Measurements from ENCODE around the gene SWI5.
"Not testable (repeated sequence)": the region's sequence is repeated elsewhere in the genome, so short reads cannot be mapped to it uniquely, and the experiment has no call there.

The SWI5 gene

DNA sequence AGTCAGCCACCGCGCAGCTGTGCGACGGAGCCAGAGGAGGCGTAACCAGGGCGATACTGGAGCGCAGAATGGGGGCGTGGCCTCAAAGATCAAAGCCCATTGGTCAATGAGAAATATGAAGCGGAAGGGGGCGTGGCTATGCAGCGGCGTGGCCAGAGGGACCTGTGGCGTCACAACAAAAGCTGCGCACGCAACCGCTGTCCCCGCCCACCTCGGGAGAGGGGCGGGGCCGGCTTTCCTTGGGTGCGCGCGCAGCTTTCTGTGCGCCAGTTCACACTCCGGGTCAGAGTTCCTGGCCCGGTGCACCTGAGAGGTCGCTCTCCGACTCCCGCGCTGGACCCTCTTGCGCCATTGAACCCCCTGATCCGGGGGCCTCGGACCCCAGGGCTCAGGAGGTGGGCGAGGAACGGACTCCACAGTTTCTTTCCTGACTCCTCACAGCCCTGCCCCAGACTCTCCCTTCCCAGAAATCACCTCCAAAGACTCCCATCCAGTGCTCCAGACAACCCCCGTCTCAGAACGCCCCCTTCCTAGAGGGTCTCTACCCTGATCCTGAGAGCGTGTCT, at the start of gene SWI5:
Gene SWI5, plus strand, starts transcription at position 269 of the 566 bp plus-strand sequence.
- peak; percentile 100 for DNase-seq

DNA sequence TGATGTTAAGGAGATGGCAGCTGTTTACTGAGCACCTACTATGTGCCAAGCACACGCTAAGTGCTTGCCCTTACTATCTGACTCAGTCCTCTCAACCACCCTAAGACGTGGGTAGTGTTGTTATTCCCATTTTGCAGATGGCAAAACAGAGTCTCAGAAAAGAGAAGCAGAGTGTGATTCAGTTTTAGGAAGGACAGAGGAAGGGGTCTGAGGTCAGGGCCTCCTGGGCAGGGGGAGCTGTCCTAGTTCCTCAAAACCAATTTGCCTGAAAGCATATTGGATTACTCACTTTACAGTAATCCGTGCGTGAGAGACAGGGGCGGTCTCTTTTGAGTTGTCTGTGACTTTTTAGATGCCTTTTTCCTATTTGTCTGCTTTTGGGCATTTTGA, 49.7 kb upstream of the SWI5 start:
- DNase-seq, result peak; percentile 39

DNA sequence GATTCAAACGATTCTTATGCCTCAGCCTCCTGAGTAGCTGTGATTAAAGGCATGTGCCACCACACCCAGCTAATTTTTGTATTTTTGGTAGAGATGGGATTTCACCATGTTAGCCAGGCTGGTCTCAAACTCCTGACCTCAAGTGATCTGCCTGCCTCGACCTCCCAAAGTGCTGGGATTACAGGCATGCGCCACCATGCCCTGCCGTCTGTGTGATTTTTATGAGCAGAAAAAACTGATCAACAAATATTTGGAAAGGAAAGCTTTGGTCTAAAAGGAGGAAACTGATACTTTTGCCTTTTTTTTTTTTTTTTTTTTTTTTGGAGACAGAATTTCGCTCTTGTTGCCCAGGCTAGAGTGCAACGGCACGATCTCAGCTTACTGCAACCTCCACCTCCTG, 45.2 kb upstream of the SWI5 start:
- not testable (repeated sequence) for DNase-seq

DNA sequence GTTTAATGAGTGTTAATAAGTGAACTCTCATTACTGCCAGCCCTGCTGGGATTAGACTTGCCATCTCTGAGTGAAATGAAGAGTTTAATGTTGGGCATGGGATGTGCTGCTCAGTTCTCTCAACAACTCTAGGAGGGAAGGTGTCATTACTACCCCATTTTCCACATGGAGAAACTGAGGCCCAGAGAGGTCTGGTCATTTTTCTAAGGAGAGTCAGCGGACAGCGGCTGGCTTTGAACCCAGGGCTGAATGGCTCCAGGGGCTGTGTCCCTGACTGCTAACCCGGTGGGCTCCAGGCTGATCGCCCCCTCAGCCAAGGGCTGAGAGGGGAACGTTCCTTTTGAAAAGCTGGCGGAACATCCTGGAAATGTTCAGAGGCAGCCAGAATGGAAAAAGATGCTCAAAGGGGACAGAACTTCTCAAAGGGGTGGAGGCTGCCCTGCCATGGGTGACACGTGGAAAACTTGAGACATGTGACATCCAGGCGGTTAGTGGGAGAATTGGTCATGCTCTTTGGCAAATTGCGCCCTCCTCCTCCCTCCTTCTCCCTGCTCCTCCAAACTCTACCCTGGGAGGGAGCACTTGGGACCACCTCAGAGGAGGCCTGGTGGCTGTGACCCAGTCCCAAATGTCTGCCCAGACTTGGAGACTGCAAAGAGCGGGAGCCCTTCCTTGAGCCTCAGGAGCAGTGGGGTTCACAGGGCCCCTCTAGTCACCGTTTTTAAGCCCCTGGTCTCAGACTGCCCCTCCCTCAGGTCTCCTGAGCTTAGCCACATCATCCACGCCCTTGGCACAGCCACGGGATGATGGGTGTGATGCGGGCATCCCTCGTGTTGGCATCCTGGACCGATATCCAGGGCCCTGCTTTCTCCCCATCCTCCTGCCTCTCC, 44.2 kb upstream of the SWI5 start:
- no peak for DNase-seq

DNA sequence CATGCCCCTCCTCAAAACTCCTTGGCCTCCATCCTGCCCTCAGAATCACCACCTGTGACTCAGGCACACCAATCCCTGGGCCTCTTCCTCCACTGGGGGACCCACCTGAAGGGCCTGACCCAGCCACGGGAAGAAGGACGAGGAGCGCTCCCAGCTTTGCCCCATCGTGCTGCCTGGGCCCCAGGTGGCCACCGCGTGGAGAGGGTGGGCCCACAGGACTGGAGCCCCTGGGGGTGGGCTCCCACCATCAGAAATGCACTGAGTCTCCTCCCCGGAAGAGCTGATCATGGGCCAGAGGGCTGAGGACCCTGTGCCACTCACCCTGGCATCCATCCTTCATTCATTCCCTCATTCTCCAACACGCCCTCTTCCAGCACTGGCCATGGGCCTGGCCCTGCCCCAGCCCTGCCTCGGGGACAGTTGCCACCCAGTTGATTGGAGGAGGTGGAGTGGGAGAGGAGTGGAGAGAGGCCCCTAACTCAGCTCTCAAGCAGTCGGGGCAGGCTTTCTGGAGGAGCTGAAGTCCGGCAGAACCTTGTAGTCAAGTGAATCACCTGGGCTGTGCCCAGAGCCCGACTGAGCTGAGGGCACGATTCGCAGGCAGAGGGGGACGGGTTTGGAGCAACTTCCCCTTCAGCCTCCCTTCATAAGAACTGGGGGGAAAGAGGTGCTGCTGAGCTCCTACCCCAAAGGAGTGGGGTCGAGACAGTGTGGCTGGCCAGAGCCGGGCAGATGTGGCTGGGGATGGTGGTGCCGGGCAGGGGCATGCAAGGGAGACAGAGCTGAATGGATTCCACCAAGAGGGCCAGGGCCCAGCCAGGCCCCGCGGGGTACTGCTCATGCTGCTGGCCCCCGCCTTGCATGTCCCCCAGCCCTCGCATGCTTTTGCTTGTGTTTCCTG, 43.3 kb upstream of the SWI5 start:
- DNase-seq, result no peak

DNA sequence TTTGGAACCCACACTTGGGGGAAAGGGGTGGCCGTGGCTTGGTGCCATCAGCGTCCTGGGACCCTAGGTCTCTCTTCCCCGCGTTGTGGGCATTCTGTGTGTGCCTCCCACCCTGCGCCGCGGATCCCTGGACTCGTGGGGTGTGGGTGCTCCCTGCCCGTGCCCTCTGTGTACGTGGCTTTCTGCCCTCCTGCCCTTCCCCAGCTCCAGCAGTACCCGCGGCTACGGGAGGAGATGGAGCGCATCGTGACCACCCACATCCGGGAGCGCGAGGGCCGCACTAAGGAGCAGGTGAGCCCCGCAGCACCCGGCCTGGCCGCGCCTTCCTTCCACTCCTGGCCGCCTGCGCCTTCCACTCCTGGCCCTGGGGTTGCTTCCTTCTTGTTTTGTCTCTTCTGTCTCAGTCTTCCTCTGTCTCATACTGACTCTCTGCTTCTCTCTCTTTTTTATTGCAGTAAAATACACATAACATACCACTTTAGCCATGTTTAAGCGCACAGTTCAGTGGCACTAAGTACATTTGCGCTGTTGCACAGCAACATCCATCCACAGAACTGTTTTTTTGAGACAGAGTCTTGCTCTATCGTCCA, 42.2 kb upstream of the SWI5 start:
- DNase-seq, result no peak

DNA sequence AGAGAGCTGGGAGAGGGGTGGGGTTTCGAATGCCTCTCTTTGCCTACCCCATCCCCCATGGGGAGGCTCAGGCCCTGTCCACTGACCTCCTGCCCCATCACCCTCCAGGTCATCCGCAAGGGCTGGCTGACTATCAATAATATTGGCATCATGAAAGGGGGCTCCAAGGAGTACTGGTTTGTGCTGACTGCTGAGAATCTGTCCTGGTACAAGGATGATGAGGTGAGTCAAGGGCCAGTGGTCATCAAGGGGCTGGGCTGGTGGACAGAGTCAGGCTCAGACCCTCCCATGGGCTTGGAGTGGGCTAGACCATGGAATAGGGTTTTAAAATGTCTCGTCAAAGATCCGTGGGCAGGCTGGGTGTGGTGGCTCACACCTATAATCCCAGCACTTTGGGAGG, 34.0 kb upstream of the SWI5 start:
- no peak for DNase-seq

DNA sequence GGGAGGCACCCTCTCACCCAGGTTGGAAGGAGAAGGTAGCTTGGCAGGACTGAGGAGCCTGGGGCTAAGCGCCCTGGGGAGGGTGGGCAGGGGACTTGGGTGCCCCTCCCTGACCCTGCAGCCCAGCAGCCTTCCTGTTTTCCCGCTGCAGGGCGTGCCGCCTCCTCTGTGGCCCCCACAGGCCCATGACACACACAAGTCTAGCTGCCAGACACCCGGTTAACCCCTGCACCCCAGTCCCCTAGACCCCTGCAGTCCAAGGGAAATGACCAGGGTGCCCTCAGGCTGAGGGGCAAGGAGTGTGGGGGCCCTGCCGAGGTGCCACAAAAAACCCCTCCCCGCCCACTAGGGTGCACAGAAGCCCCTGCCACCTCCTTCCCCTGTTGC, 33.3 kb upstream of the SWI5 start:
- DNase-seq, result no peak

DNA sequence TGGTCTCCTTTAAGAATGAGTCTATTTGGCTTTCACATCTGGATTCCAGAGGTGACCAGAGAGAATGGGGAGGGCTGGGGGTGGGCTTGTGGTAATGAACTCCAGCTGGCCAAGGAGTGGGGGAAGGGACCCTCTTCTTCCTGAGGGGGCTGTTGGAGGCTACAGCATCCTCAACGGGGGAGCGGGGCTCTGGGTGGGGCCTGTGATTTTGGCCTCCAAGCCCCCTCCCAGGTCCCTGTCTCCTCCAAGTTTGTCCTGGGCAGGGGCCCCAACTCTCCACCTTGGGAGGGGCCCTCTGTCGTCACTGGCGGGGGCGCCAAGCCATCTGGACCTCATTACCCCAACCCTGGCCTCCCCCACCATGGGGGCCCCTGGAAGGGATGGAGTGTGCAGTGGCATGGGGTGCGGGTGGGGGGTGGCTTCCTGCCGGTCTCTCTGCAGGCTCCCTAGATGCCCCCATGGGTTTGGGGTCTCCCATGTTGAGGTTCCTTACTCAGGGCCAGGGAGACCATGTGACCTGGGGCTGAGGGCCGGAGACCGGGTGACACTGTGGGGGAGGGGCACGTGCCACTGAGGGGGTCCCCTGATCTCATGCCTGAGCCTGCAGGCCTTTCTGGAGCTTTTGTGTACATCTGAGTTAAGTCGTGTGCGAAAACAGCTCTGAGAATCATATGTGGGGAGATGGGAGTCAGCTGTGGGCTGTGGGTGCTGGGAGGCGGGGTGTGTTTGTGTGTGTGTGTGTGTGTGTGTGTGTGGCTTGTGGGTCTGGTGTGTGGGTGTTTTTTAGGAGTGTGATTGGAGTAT, 32.7 kb upstream of the SWI5 start:
- DNase-seq, result peak; percentile 37

DNA sequence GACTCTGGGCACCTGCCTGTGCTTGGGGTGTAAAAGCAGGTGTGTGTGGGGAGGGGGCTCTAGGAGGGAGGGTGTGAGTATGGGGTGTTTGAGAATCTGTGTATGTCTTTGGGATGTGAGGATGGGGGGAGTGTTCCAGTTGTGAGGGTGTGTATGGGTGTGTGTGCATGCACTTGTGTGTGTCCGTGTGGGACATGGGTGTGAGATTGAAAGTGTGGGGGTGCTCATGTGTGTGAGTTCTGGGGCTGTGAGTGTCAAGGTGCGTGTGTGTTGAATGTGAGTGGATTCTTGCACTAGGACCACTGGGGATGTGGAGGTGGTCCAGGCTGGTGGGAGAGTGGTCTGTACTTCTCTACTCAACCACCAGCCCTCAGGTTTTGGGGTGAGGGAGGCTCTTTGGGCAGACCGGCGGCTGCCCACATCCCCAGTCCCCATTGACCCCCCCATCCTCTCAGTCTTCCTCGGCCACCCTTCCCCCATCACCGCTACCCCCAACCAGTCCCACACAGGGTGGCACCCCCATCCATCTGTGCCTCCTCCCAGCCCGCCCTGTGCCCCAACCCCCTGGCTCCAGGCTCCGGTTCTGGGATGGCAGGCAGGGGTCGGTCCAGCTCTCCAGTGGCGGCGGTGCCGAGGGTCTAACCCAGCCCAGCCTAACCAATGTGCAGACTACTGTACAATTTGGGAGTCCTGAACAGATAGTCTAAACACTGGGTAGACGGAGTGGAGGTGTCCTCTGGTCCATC, 31.8 kb upstream of the SWI5 start:
- DNase-seq, result peak; percentile 22

DNA sequence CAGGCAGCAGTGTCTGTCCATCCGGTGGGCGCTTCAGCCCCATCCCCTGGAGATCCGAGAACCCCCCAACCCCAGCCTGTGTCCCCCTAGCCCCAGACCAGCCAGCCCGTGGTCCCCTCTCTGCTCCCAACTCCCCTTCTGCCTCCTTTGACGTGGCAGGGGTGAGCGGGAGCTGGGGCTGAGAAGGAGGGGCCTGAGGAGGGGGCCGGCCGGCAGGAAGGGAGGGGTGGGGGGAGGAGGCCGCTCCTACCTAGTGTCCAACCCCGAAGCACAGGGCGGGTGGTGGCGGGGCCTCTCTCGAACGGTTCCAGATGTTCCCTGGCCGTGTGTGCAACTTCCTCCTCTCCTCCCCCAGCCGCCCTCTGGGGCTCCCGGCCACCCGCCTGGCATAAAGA, 31.2 kb upstream of the SWI5 start:
- DNase-seq, result peak; percentile 95

DNA sequence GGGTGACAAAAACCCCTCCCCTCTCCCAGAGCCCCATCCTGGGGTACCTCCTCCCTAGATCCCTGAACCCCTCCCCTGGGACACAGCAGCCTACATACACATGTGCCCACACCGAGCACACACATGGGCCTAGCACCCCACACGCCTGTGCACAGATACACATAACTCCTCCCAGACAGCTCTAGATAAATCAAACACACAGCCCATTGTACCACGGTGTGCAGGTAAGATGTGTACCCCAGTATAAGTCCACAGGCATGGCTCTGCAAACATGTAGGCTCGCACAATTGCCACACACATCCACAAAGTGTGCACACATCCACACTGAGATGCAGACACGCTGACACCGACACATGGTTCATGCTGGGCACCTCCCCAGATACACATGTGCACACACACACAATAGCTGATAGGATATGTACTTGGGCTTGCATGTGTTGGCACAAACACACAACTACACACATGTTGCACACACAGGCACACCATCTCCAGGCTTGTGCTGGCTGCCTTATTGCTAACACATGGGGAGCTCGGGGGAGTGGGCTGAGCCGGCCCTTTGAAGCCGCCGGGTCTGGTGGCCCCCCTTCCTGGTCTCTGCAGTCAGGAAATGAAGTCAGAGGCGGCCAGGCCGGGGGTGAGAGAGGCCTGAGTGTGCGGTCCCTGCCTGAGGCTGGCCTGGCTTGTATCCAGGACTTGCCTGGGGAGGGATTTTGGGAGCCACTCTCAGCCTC, 30.5 kb upstream of the SWI5 start:
- DNase-seq, result peak; percentile 82

DNA sequence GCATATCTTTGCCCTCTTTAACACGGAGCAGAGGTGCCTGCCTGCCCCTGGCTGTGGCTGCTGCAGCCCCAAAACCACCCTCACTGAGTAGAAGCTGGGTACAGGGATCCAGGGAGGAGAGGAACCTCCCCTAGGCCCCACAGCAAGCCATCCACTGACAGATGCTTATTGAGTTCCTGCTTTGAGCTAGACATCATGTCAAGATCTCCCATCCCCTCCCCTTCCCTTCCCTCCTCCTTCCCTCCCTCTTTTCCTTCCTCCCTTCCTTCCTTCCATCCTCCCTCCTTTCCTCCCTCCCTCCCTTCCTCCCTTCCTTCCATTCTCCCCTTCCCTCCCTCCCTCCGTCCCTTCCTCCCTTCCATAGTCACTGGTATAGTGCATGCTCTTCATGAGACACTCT, 29.6 kb upstream of the SWI5 start:
- DNase-seq, result peak; percentile 44

DNA sequence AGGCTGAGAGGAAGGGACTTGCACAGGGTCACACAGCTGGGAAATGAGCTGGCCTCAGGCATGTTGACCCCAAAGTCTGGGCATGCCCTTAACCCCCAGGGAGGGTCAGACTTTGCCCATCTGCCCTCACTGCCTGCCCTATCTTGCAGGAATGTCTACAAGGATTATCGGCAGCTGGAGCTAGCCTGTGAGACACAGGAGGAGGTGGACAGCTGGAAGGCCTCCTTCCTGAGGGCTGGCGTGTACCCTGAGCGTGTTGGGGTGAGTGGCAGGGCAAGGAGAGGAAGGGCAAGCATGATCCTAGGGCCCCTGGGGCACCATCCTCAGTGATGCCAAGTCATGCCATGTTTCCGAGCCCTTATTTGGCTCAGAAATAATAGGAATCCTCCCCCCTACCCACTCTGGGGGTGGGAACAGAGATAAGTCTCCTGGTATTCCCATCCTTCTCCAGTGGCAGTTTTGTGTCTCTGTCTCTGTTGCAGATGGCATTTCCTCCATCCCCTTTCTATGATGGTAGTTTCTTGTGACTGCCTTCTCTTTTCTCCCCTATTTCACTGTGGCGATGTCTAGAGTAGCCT, 28.8 kb upstream of the SWI5 start:
- no peak for DNase-seq

DNA sequence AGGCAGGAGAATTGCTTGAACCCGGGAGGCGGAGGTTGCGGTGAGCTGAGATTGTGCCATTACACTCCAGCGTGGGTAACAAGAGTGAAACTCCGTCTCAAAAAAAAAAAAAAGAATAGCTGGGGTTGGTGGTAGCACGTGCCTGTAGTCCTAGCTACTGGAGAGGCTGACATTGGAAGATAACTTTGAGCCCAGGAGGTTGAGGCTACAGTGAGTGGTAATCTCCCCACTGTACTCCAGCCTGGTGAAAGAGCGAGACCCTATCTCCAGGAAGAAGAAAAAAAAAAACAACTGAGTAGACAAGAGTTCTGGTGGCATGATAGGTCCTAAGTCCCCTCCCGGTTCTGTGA, 26.5 kb upstream of the SWI5 start:
- peak; percentile 91 for DNase-seq

DNA sequence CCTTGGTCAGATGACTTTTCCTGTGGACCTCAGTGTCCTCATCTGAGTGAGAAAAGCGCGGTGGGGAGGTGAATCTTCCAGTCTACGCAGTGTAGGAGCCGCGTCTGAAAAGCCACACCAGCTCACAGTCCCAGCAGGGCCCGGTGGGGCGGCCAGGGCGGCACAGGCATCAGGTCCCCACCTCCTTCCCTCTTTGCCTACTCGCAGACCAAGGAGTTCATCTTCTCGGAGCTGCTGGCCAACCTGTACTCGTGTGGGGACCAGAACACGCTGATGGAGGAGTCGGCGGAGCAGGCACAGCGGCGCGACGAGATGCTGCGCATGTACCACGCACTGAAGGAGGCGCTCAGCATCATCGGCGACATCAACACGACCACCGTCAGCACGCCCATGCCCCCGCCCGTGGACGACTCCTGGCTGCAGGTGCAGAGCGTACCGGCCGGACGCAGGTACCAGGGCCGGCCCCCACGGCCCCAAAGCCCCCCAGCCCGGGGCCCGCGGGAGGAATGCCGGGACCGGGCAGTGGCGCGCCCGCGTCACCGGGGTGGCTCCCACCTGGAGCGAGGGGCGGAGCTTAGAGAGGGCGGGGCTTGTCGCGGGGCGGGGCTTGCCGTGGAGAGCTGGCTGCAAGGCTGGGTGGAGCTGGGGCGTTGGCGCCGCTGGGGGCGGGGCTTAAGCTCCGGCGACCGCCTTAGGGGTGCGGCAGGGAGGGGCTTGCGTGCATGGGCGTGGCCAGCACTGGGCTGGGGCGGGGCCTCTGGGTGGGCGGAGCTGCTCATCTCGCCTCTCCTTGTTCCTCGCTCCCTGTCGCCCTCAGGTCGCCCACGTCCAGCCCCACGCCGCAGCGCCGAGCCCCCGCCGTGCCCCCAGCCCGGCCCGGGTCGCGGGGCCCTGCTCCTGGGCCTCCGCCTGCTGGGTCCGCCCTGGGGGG, 25.9 kb upstream of the SWI5 start:
- DNase-seq, result peak; percentile 95

DNA sequence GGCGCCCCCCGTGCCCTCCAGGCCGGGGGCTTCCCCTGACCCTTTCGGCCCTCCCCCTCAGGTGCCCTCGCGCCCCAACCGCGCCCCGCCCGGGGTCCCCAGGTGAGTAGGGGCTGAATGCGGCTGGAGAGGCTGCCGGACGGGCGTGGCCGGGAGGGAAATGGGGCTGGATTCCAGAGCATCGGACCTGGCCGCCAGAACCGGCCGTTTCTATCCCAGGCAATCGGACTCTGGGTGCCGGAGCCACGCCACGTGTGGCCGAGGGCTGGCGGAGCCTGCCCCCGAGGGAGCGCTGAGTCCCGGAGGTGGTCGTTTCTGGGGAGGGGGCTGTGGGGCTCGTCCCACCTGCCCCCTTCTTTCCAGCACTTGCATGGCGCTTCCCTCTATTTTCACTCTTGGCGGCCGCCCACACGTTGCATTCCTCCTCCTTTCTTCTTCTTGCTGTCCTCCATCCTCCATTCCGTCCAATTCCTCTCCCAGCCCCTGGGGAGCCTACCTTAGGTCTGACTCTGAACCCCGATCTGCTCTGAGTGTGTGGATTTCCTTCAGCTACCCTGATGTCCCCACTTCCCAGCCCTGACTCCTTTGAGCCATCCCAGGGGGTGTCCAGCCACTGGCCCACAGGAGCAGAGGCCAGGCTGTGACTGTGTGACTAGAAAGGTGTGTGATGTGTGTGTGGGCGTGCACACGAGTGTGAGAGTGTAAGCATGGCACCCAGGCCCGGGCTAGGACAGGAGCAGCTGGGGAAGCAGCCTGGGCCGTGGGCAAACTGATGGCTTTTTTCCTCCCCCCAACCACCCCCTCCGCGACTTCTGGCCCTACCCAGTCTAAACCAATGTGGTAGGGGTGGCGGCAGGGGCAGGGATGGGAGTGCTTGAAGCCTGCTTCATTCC, 25.0 kb upstream of the SWI5 start:
- DNase-seq, result no peak

DNA sequence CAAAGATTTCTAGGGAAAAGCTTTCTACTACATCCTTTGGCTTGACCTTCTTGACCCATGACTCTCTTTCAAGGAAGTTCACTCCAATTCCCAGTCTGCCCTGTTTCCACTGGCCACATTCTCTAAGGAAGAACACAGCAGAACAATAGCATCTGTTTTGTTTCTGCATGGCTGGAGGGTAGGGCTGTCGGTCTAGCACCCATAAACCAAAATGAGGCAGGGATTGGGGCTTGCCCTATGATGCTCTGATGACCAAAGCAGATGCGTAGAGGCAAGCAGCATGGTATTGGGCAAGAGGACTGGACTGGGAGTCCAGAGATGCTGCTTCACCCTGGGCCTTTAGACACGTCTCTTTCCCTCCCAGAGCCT, 24.4 kb upstream of the SWI5 start:
- DNase-seq, result no peak

All from hematopoietic multipotent progenitor cell treated with erythropoietin and hydrocortisone succinate and interleukin-3 and kit ligand, for 4 days (in vitro differentiated cells).